ENCODE data around the gene LRPPRC. TPM values are rescaled to one million over a fixed set of nuclear protein-coding genes. Genes with fewer than 3 reads are reported as not detected.

Gene LRPPRC
- total and polyA plus RNA-seq, 2 experiments from 2014 or later: 163 to 200 TPM

GRCh38 chr2:43984533-43984932 is 11.3 kb downstream of the LRPPRC start (continued):
- TF ChIP-seq ZNF462 (CRISPR knock-in tag; IDR thresholded peaks at IDR 0.05) (no peak), NANOG (IDR thresholded peaks at IDR 0.05; ENCODE audit: borderline replicate concordance) (no peak)

- no peak overlapping the region for H2AFZ ChIP-seq
- TF ChIP-seq JUNB (IDR thresholded peaks at IDR 0.05; ENCODE audit: unreplicated experiment) (no peak), ETS1 (IDR thresholded peaks at IDR 0.05) (no peak), POLR2AphosphoS5 (IDR thresholded peaks at IDR 0.05; ENCODE audit: low read depth) (no peak), ZNF462 (CRISPR knock-in tag; IDR thresholded peaks at IDR 0.05) (no peak), EZH2phosphoT487 (IDR thresholded peaks at IDR 0.05; ENCODE audit: unreplicated experiment) (no peak), STAT1 (IDR thresholded peaks at IDR 0.05; ENCODE audit: unreplicated experiment) (no peak)
Observed at GRCh38 chr2:43980902-43981301, 14.9 kb downstream of the LRPPRC start.

More at GRCh38 chr2:43980902-43981301, 14.9 kb downstream of the LRPPRC start:
- H3K27me3 Mint-ChIP-seq (ENCODE audit: insufficient read depth, low read depth, poor library complexity): peaks cover 4% of the 10 kb centered on the region
- H3K27ac Mint-ChIP-seq: peak overlapping the region; percentile 87
- Histone ChIP-seq H3K9me2 (ENCODE audit: insufficient read depth) (no peaks in the 10 kb centered on the region), H3K4me3 (no peak overlapping the region), H3K4me2 (no peak overlapping the region), H3F3A (replicated peaks; ENCODE audit: low read depth) (no peaks in the 10 kb centered on the region), H3K79me2 (replicated peaks; ENCODE audit: insufficient read depth) (peaks cover 65% of the 10 kb centered on the region), H3K36me3 (ENCODE audit: insufficient read depth) (peaks cover 51% of the 10 kb centered on the region), H3K27me3 (ENCODE audit: insufficient read depth) (no peaks in the 10 kb centered on the region), H4K20me1 (replicated peaks; ENCODE audit: insufficient read depth) (peaks cover 31% of the 10 kb centered on the region), H3K27ac (ENCODE audit: low read depth) (no peak overlapping the region), H3K4me1 (ENCODE audit: insufficient read depth) (peaks cover 4% of the 10 kb centered on the region; the same call in 1 of the 2 replicates)
- H3K4me3 Mint-ChIP-seq: no peak overlapping the region
- H3K36me3 Mint-ChIP-seq (ENCODE audit: low read depth): peaks cover 68% of the 10 kb centered on the region
- peaks cover 14% of the 10 kb centered on the region; the same call in 2 of the 3 replicates for H3K4me1 Mint-ChIP-seq
- no peak for DNase-seq (ENCODE audit: low spot score)
- H3K9me3 Mint-ChIP-seq: no peaks in the 10 kb centered on the region
- no peak for ATAC-seq
